Liver (tissue), 9 donors: ENCODE data around the gene MYRFL. TPM values are rescaled to one million over a fixed set of nuclear protein-coding genes. Genes with fewer than 3 reads are reported as not detected.
A peak's percentile ranks its signal among the peaks of the same experiment; 100 is the strongest.
"Not testable (repeated sequence)": the region's sequence is repeated elsewhere in the genome, so short reads cannot be mapped to it uniquely, and the experiment has no call there.

Source experiments
- DNase-seq: peaks from one replicate; pipeline ENCODE4 v3.0.0-alpha.2; 2017; ENCODE audit warnings: low spot score
- H3K27ac ChIP-seq, 2 donors: one replicate each; pipeline ENCODE4 v1.7.0; 2013; ENCODE audit warnings: inconsistent platforms in 2 of 2, low read length in 2 of 2, control low read depth in 1 of 2, low read depth in 1 of 2, mild to moderate bottlenecking in 1 of 2
- H3K27me3 ChIP-seq, 4 donors: one replicate each; pipeline versions ENCODE4 v1.6.1 to v1.7.0; 2013; ENCODE audit warnings: low read length in 3 of 4, inconsistent platforms in 1 of 4, mild to moderate bottlenecking in 1 of 4, moderate library complexity in 1 of 4; ENCODE audit not compliant: control insufficient read depth in 4 of 4, insufficient read depth in 4 of 4
- H3K36me3 ChIP-seq, 4 donors: one replicate each; pipeline versions ENCODE4 v1.6.1 to v1.7.0; 2013; ENCODE audit warnings: low read length in 3 of 4, mild to moderate bottlenecking in 3 of 4, low read depth in 1 of 4, moderate library complexity in 1 of 4; ENCODE audit not compliant: control insufficient read depth in 4 of 4, insufficient read depth in 3 of 4
- H3K4me1 ChIP-seq, 4 donors: one replicate each; pipeline versions ENCODE4 v1.6.1 to v1.7.0; 2013; ENCODE audit warnings: low read length in 3 of 4, mild to moderate bottlenecking in 3 of 4, moderate library complexity in 1 of 4; ENCODE audit not compliant: control insufficient read depth in 4 of 4, insufficient read depth in 4 of 4
- H3K4me3 ChIP-seq, 3 donors: one replicate each; pipeline versions ENCODE4 v1.6.1 to v1.7.0; 2013; ENCODE audit warnings: low read length in 3 of 3, control low read depth in 1 of 3, low read depth in 1 of 3, mild to moderate bottlenecking in 1 of 3
- H3K9ac ChIP-seq, 2 donors: one replicate each; pipeline ENCODE4 v1.7.0; 2013; ENCODE audit warnings: low read length in 2 of 2, mild to moderate bottlenecking in 2 of 2, moderate library complexity in 2 of 2, control low read depth in 1 of 2, low read depth in 1 of 2
- H3K9me3 ChIP-seq, 4 donors: one replicate each; pipeline versions ENCODE4 v1.6.1 to v1.7.0; 2013; ENCODE audit warnings: low read length in 3 of 4; ENCODE audit not compliant: control insufficient read depth in 4 of 4
- CTCF ChIP-seq: fragments of 150-350 bp; IDR thresholded peaks from 2 replicates; pipeline ENCODE4 v1.5.1; 2017; ENCODE audit warnings: improper control_type of control experiment, low read depth, low read length; ENCODE audit not compliant: missing input control
- EGR1 ChIP-seq, 2 donors: IDR thresholded peaks; 2 replicates each; pipeline ENCODE4 v1.6.1; 2016 to 2018; ENCODE audit warnings: antibody characterized with exemption in 2 of 2, low read depth in 2 of 2
- FOXA1 ChIP-seq: IDR thresholded peaks from 2 replicates; pipeline ENCODE4 v1.6.1; 2016; ENCODE audit warnings: antibody characterized with exemption
- FOXA2 ChIP-seq: IDR thresholded peaks from 2 replicates; pipeline ENCODE4 v1.6.1; 2016; ENCODE audit warnings: antibody characterized with exemption
- GABPA ChIP-seq, 2 donors: IDR thresholded peaks in 1 of 2; conservative IDR thresholded peaks in 1 of 2; 2 replicates each; pipeline ENCODE4 v1.6.1; 2016; ENCODE audit warnings: antibody characterized with exemption in 2 of 2, mild to moderate bottlenecking in 1 of 2, moderate library complexity in 1 of 2
- HNF4A ChIP-seq, 2 donors: conservative IDR thresholded peaks; 2 replicates each; pipeline ENCODE4 v1.6.1; 2016; ENCODE audit warnings: antibody characterized with exemption in 2 of 2, mild to moderate bottlenecking in 2 of 2
- HNF4G ChIP-seq: IDR thresholded peaks from 2 replicates; pipeline ENCODE4 v1.6.1; 2016; ENCODE audit warnings: antibody characterized with exemption
- MAX ChIP-seq: IDR thresholded peaks from 2 replicates; pipeline ENCODE4 v1.6.1; 2016; ENCODE audit warnings: antibody characterized with exemption
- NR2F2 ChIP-seq: IDR thresholded peaks from 2 replicates; pipeline ENCODE4 v1.6.1; 2016; ENCODE audit warnings: antibody characterized with exemption
- REST ChIP-seq: IDR thresholded peaks from 2 replicates; pipeline ENCODE4 v1.6.1; 2016; ENCODE audit warnings: antibody characterized with exemption, mild to moderate bottlenecking
- RXRA ChIP-seq, 2 donors: IDR thresholded peaks; 2 replicates each; pipeline ENCODE4 v1.6.1; 2017 to 2018; ENCODE audit warnings: antibody characterized with exemption in 2 of 2, mild to moderate bottlenecking in 1 of 2
- SP1 ChIP-seq: IDR thresholded peaks from 2 replicates; pipeline ENCODE4 v1.6.1; 2018; ENCODE audit warnings: antibody characterized with exemption, mild to moderate bottlenecking
- TAF1 ChIP-seq: conservative IDR thresholded peaks from 2 replicates; pipeline ENCODE4 v1.6.1; 2016; ENCODE audit warnings: antibody characterized with exemption, mild to moderate bottlenecking
- YY1 ChIP-seq: IDR thresholded peaks from 2 replicates; pipeline ENCODE4 v1.6.1; 2016; ENCODE audit warnings: antibody characterized with exemption, mild to moderate bottlenecking
- WGBS: extraction: QIAGEN DNeasy Blood & Tissue Kit; methylation state at CpG from one replicate; pipeline ENCODE4 v1.1.7; 2013; 5-methylcytosine and 5-hydroxymethylcytosine counted together
- polyA plus RNA-seq, 2 donors: library from polyadenylated mRNA; stranded (reverse) in 1 of 2; unstranded in 1 of 2; fragments of 200-250 nt in 1 of 2; fragments of >200 nt in 1 of 2; fragmentation: Nextera tagmentation in 1 of 2; extraction: Ambion mirVana in 1 of 2; gene quantifications; one replicate each; pipeline versions ENCODE4 v1.2.1 to v1.2.3, GENCODE V29; 2013 to 2015
- total RNA-seq, 2 donors: library from RNA; depleted of rRNA; stranded (reverse); fragments of >200 nt; gene quantifications; one replicate each; pipeline ENCODE4 v1.2.3, GENCODE V29; 2014
- donor health status: healthy.
- donor health status: healthy.
- donor health status: healthy.
- donor health status: healthy.
- donor health status: healthy.

Gene MYRFL
- total and polyA plus RNA-seq, 4 donors: under 0.01 to 0.19 (median 0.10) TPM

- no peaks in the 10 kb centered on the region for H3K36me3 ChIP-seq
- peaks cover 0 to 1% (median 0%) of the 10 kb centered on the region in 4 donors for H3K4me1 ChIP-seq
- WGBS: 80% methylated on average over 1 of the region's 1 CpG
- no peaks in the 10 kb centered on the region for H3K9me3 ChIP-seq
- no peak overlapping the region for H3K4me3 ChIP-seq
- H3K27me3 ChIP-seq: no peaks in the 10 kb centered on the region
- DNase-seq: no peak
- no peak overlapping the region for H3K27ac ChIP-seq
- no peak overlapping the region for H3K9ac ChIP-seq
- no peak for TF ChIP-seq RXRA (IDR thresholded peaks at IDR 0.05)
- no peak for TF ChIP-seq FOXA2
- no peak for TF ChIP-seq MAX
- TF ChIP-seq EGR1 (IDR thresholded peaks at IDR 0.05; ENCODE audit: low read depth in 2 of 2): no peak
- TF ChIP-seq NR2F2: no peak
- no peak for TF ChIP-seq GABPA (IDR thresholded peaks at IDR 0.05 in 1 of 2, conservative IDR thresholded peaks at IDR 0.05 in 1 of 2)
- TF ChIP-seq SP1: no peak
- TF ChIP-seq TAF1: no peak
- no peak for TF ChIP-seq REST
- no peak for TF ChIP-seq FOXA1
- no peak for TF ChIP-seq CTCF
- TF ChIP-seq HNF4G: no peak
These were observed 168.4 kb downstream of the MYRFL start for GRCh38 chr12:69993433-69993832.

- not testable (repeated sequence) for DNase-seq
These were observed 169.1 kb downstream of the MYRFL start for GRCh38 chr12:69994086-69994485.

GRCh38 chr12:69994724-69995173 lies 169.7 kb downstream of the MYRFL start:
- no peaks in the 10 kb centered on the region for H3K9me3 ChIP-seq
- DNase-seq: no peak
- TF ChIP-seq HNF4A (conservative IDR thresholded peaks at IDR 0.05) (peak; percentile 68 to 80), YY1 (no peak), HNF4G (peak; percentile 38), GABPA (IDR thresholded peaks at IDR 0.05 in 1 of 2, conservative IDR thresholded peaks at IDR 0.05 in 1 of 2) (no peak), TAF1 (no peak)
- H3K27ac ChIP-seq: no peak overlapping the region
- H3K36me3 ChIP-seq: no peaks in the 10 kb centered on the region
- no peaks in the 10 kb centered on the region for H3K27me3 ChIP-seq
- H3K4me1 ChIP-seq: peaks cover 0 to 1% (median 0%) of the 10 kb centered on the region in 4 donors
- no peak overlapping the region for H3K4me3 ChIP-seq
- 47% methylated on average over 6 of the region's 6 CpGs for WGBS
- H3K9ac ChIP-seq: no peak overlapping the region

More at GRCh38 chr12:69994086-69994485, 169.1 kb downstream of the MYRFL start:
- H3K27ac ChIP-seq, H3K4me3 ChIP-seq, H3K9me3 ChIP-seq, H3K36me3 ChIP-seq, H3K4me1 ChIP-seq, H3K27me3 ChIP-seq, H3K9ac ChIP-seq: not testable (repeated sequence)
- 88% methylated on average over 7 of the region's 7 CpGs for WGBS
